AG09309 (cell line): ENCODE measurements around the gene FAM236B.
"Not testable (repeated sequence)": the region's sequence is repeated elsewhere in the genome, so short reads cannot be mapped to it uniquely, and the experiment has no call there.

Experiments
- DNase-seq: peaks from one replicate; pipeline ENCODE4 v3.0.0-alpha.2; 2010; ENCODE audit warnings: low read depth
- H3K4me3 ChIP-seq: 2 replicates; pipeline ENCODE4 v1.5.1; 2011; ENCODE audit warnings: mild to moderate bottlenecking, low read depth, low read length, moderate library complexity; ENCODE audit not compliant: control insufficient read depth
- CTCF ChIP-seq: IDR thresholded peaks from 2 replicates; pipeline ENCODE4 v1.5.1; 2011; ENCODE audit warnings: mild to moderate bottlenecking, low read depth, low read length, inconsistent platforms; ENCODE audit not compliant: insufficient read depth, control insufficient read depth; ENCODE audit errors: missing control alignments

FAM236B gene

GRCh38 chrX:72782560-72782959, at the start of gene FAM236B:
Gene FAM236B (minus strand): TSS chrX:72782660. CDS start chrX:72782560, 100 bp downstream.
- not testable (repeated sequence) for H3K4me3 ChIP-seq, DNase-seq

DNA sequence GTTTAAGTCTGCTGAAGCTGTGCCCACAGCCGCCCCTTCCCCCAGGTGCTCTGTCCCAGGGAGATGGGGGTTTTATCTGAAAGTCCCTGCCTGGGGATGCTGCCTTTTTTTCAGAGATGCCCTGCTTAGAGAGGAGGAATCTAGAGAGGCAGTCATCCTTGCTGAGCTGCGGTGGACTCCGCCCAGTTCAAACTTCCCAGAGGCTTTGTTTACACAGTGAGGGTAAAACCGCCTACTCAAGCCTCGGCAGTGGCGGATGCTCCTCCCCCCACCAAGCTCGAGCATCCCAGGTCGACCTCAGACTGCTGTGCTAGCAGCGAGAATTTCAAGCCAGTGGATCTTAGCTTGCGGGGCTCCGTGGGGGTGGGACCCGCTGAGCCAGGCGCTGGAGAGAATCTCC, 48.2 kb upstream of the FAM236B start:
- DNase-seq, H3K4me3 ChIP-seq: not testable (repeated sequence)

DNA sequence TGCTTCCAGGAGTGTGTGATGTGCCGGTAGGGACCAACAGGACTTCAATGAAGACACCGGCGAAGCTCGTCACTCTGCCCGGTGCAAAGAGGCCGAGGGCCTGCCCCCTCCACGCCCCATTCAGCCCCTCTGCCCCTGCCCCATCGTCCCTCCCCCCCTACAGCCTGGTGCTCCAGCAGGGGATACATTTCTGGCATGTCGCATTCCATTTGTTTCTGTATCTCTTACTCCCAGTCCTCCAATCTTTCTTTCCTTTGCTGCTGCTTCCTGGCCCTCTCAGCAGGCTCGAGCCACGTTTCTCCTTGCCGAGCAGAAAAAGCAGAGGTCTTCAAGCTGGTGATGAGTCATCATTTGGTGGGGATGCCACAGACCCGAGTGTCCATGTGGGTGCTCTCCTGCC, 25.6 kb upstream of the FAM236B start, which contains the start of gene FAM236D:
Gene FAM236D (minus strand): TSS at position 101 of the 400 bp plus-strand sequence. CDS start 100 bp downstream, at position 1.
- not testable (repeated sequence) for DNase-seq, H3K4me3 ChIP-seq

GRCh38 chrX:72790390-72790789, 7.9 kb upstream of the FAM236B start:
- DNase-seq, H3K4me3 ChIP-seq: not testable (repeated sequence)

DNA sequence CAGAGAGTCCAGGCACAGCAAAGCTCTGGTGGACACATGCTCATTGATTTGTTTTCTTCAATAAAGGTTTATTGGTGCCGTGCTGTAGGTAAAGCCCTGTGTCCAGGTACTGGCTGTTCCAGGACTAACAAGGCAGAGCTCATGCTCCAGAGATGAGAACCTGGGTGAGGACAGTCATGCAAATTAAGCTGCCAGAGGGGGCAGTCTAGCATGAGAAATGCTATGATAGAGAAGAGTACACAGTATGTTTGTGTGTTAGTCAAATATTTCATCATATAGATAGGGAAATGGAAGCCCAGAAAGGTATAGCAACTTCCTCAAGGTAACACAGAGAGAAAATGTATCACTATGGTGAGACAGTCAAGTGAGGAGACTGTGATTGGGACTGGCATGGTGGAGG, 5.7 kb upstream of the FAM236B start:
- not testable (repeated sequence) for DNase-seq, H3K4me3 ChIP-seq

DNA sequence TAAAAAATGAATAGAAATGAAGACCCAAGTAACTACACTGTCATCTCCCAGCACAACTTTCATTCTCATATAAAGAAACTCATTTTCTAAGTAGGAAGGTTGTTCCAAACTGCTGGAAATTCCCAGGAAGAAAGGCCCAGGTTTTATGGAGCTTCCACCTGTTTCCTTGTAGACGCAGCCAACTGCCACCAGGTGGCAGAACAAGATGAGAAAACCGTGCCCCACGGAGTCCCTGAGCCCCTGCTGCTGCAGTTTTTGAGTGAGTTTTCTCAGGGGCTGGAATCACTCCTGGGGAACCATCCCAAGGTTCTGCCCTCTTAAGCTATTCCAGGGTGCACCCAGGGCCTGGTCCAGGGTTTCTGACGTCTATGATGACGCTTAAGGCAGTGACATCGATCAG, 1.5 kb upstream of the FAM236B start:
- DNase-seq, H3K4me3 ChIP-seq: not testable (repeated sequence)

DNA sequence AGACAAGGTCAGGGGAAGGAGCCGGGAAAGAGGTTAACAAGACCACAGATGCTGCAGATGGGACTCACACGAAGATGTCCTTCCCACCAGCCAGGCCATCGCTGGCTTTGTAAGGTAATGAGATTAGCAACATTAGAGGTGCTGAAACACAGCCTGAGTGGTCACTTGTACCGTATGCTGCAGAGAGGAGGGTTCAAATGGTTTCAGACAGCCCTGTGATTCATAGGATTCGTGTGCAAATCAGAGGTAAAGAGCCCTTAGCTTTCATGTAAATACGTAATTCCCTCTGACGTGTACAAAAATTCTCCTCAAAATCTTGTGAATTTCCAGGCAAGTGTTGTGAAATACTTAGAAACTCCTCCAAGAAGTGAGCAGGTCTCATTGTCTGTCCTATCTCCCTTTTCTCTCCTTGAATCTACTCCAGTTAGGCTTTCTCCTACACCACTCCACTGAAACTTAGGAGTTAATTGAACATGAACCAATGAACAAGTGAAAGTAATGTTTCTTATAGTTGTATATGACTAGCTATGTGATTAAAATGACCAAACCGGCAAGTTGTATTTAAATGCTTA, 991 bp upstream of the FAM236B start:
- not testable (repeated sequence) for DNase-seq, H3K4me3 ChIP-seq

DNA sequence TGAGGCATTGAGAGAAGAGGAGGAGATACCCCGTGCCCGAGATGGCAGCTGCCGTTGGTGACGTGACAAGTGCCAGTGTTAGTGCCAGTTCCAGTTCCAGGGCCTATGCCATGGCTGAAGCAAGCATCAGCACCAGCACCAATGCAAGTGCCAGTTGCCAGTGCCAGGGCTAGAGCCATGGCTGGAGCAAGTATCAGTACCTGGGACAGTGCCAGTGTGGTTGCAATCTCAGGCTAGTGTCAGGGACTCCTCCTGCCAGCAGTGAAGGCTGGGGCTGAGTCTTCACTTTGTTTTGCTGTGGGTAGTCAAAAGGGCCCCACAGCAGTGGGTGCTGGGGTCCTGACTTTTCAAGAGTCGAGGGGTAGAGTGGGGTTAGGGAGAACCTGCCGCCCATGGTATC, 4.3 kb downstream of the FAM236B start:
- not testable (repeated sequence) for DNase-seq, H3K4me3 ChIP-seq

- DNase-seq, H3K4me3 ChIP-seq: not testable (repeated sequence)
Measured at GRCh38 chrX:72777467-72777790, 5.0 kb downstream of the FAM236B start.

DNA sequence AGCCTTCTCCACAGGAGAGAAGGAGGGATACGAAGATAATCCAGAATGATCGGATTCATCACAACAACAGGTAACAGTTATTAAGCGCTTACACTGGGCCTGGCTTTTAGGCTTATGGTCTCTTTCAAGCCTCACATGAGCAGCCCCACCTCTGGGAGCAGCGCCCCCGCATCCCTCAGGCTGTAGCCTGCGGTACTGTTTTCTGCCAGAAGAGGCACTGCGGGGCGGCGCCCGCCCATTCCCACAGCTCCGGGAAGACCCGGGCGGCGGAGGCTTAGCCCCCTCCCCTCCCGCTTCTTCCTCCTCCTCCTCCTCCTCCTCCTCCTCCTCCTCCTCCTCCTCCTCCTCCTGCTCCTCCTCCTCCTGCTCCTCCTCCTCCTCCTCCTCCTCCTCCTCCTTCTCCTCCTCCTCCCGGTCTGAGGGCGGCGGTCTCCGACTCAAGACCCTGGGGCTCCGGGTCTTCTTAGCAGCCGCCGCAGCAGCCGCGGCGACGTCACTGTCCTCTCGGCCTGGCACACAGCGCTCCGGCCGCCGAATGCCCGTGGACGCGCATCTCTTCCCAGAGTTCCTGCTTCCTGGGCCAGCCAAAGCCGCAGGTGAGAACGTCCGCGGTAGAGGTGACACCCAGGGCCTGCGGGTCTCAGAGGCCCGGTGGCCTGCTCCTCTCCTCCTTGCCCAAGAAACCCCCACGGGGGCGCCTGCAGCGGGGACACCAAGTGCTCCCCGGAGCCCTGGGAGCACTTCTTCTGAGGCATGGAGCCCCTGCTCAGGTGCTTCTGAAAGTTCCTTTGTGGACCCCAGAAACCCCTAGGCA, 5.6 kb downstream of the FAM236B start, which contains the start of gene DMRTC1B:
Gene DMRTC1B (plus strand): TSS at position 238 of the 814 bp plus-strand sequence. CDS start 68,246 bp downstream, outside the sequence.
- DNase-seq, H3K4me3 ChIP-seq: not testable (repeated sequence)

- not testable (repeated sequence) for H3K4me3 ChIP-seq, DNase-seq
Measured at GRCh38 chrX:72760454-72760853, 22.0 kb downstream of the FAM236B start.

DNA sequence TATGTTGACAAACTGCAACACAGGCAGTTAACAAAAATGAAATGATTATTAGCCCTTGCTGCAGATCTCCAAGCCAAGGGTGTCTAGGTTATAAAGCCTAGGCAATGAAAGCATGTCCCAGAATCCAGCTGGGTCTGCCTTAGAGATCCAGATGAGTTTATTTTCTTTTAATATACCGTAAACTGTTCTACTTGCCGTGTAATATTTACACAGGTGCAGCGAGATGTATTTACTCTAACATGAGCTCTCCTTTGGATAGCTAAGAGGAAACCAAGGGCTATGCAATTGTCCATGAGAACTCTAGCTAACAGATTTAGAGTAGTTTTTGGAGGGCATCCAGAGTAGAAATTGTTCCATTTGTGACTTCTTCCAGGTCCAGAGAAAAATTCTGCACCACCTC, 33.9 kb downstream of the FAM236B start:
- H3K4me3 ChIP-seq, DNase-seq: not testable (repeated sequence)

GRCh38 chrX:72745546-72745945, 36.9 kb downstream of the FAM236B start:
- not testable (repeated sequence) for DNase-seq, H3K4me3 ChIP-seq

DNA sequence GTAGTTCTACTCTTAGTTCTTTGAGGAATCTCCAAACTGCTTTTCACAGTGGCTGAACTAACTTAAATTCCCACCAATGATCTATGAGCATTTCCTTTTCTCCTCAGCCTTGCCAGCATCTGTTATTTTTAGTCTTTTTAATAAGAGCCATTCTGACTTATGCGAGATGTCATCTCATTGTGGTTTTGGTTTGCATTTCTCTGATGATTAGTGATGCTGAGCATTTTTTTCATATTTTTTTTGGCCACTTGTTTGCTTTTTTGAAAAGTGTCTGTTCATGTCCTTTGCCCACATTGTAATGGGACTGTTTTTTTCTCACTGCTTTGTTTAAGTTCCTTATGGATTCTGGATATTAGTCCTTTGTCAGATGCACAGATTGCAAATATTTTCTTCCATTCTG, 46.9 kb downstream of the FAM236B start:
- no peak for TF ChIP-seq CTCF
- DNase-seq, result no peak
- H3K4me3 ChIP-seq, result no peak overlapping the region

- not testable (repeated sequence) for H3K4me3 ChIP-seq, DNase-seq
Measured at GRCh38 chrX:72733636-72734035, 48.8 kb downstream of the FAM236B start.
